Loucy (cell line): ENCODE results near the gene PMP22.

Source experiments
- H2AFZ ChIP-seq: fragments of 200-600 bp; sonication (generic); 2 replicates; pipeline ENCODE4 v1.6.0; 2016; ENCODE audit warnings: antibody characterized with exemption, mild to moderate bottlenecking, low read length, moderate library complexity
- H3F3A ChIP-seq: fragments of 200-600 bp; 2 replicates; pipeline ENCODE4 v1.6.0; 2016; ENCODE audit warnings: antibody characterized with exemption, low read depth, mild to moderate bottlenecking
- H3K27me3 ChIP-seq: fragments of 200-600 bp; sonication (generic); 2 replicates; pipeline ENCODE4 v1.6.1; 2014; ENCODE audit warnings: low read length, mild to moderate bottlenecking; ENCODE audit not compliant: insufficient read depth, poor library complexity, severe bottlenecking
- H3K36me3 ChIP-seq: fragments of 200-600 bp; sonication (generic); 2 replicates; pipeline ENCODE4 v1.6.1; 2016; ENCODE audit warnings: low read length; ENCODE audit not compliant: insufficient read depth
- H3K4me1 ChIP-seq: fragments of 200-600 bp; sonication (generic); 2 replicates; pipeline ENCODE4 v1.5.1; 2014; ENCODE audit warnings: low read length, mild to moderate bottlenecking; ENCODE audit not compliant: insufficient read depth, poor library complexity, severe bottlenecking
- H3K4me2 ChIP-seq: fragments of 200-600 bp; sonication (generic); 2 replicates; pipeline ENCODE4 v1.6.0; 2014; ENCODE audit warnings: antibody characterized with exemption, low read length, low read depth, mild to moderate bottlenecking; ENCODE audit not compliant: poor library complexity, severe bottlenecking
- H3K4me3 ChIP-seq: fragments of 200-600 bp; sonication (generic); 2 replicates; pipeline ENCODE4 v1.5.1; 2014; ENCODE audit warnings: low read length, mild to moderate bottlenecking, mixed read lengths; ENCODE audit not compliant: poor library complexity, severe bottlenecking
- H3K79me2 ChIP-seq: fragments of 200-600 bp; sonication (generic); 2 replicates; pipeline ENCODE4 v1.6.1; 2014; ENCODE audit warnings: low read length; ENCODE audit not compliant: insufficient read depth
- H3K9ac ChIP-seq: fragments of 200-600 bp; sonication (generic); 2 replicates; pipeline ENCODE4 v1.6.0; 2014; ENCODE audit warnings: mild to moderate bottlenecking, low read depth, low read length, moderate library complexity; ENCODE audit not compliant: poor library complexity, severe bottlenecking
- H3K9me2 ChIP-seq: fragments of 200-600 bp; sonication (generic); replicated peaks from 2 replicates; pipeline ENCODE4 v1.6.1; 2016; ENCODE audit warnings: low read depth, low read length, mixed read lengths
- H3K9me3 ChIP-seq: fragments of 200-600 bp; sonication (generic); 2 replicates; pipeline ENCODE4 v1.6.1; 2014; ENCODE audit warnings: mild to moderate bottlenecking, antibody characterized with exemption, low read length, low read depth; ENCODE audit not compliant: insufficient read depth
- H4K20me1 ChIP-seq: fragments of 200-600 bp; sonication (generic); 2 replicates; pipeline ENCODE4 v1.6.0; 2014; ENCODE audit warnings: antibody characterized with exemption, low read length, mild to moderate bottlenecking; ENCODE audit not compliant: insufficient read depth, poor library complexity, severe bottlenecking
- EZH2phosphoT487 ChIP-seq: fragments of 200-600 bp; IDR thresholded peaks from 2 replicates; pipeline ENCODE4 v1.6.1; 2018; ENCODE audit warnings: antibody characterized with exemption, mild to moderate bottlenecking, moderate library complexity, borderline replicate concordance
- TF ChIP-seq, protein P1 (sequence below): fragments of 200-600 bp; sonication (generic); conservative IDR thresholded peaks from 2 replicates; pipeline ENCODE4 v1.5.1; 2014; ENCODE audit warnings: mild to moderate bottlenecking, antibody characterized with exemption, low read length

PMP22 gene

DNA sequence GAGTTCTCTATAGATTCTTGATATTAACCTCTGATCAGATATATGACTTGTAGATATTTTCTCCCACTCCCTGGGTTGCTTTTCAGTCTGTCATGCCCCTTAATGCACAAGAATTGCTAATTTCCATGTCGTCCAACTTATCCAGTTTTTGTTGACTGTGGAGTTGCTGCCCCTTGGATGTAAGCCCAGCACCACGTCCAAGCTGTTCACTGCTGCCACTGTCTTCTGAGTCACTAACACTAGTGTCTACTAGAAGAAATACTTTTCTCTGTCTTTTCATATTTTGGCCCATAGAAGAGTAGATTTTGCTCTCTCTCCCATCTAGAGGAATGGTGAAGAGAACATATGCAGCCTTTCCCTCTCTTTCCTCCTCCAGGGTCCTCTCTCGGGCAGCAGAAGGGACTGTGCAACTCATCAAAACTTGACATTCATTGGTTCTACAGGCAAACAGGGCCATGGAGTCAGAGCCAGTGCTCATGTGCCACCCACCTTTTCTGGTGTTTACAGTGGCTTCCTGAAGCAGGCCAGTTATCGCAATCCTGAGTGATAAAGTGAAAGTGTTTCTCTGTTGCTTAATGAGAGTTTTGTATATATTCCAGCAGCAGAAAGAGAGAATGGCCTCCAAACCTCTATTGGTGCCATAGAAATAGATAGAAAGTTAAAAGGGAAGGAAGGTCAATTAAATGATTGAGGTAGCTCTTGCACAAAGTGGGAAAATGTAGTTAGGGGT lies 22.6 kb upstream of the PMP22 start:
- Histone ChIP-seq H3K9me2 (no peaks in the 10 kb centered on the region), H4K20me1 (no peaks in the 10 kb centered on the region), H3K36me3 (no peaks in the 10 kb centered on the region), H3K79me2 (no peaks in the 10 kb centered on the region), H3F3A (no peaks in the 10 kb centered on the region), H2AFZ (no peak overlapping the region), H3K9ac (no peak overlapping the region), H3K4me2 (no peak overlapping the region), H3K27me3 (no peaks in the 10 kb centered on the region), H3K4me3 (no peak overlapping the region), H3K9me3 (no peaks in the 10 kb centered on the region), H3K4me1 (no peaks in the 10 kb centered on the region)
- TF ChIP-seq EZH2phosphoT487: no peak
- TF ChIP-seq, protein P1, sequence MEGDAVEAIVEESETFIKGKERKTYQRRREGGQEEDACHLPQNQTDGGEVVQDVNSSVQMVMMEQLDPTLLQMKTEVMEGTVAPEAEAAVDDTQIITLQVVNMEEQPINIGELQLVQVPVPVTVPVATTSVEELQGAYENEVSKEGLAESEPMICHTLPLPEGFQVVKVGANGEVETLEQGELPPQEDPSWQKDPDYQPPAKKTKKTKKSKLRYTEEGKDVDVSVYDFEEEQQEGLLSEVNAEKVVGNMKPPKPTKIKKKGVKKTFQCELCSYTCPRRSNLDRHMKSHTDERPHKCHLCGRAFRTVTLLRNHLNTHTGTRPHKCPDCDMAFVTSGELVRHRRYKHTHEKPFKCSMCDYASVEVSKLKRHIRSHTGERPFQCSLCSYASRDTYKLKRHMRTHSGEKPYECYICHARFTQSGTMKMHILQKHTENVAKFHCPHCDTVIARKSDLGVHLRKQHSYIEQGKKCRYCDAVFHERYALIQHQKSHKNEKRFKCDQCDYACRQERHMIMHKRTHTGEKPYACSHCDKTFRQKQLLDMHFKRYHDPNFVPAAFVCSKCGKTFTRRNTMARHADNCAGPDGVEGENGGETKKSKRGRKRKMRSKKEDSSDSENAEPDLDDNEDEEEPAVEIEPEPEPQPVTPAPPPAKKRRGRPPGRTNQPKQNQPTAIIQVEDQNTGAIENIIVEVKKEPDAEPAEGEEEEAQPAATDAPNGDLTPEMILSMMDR: no peak

DNA sequence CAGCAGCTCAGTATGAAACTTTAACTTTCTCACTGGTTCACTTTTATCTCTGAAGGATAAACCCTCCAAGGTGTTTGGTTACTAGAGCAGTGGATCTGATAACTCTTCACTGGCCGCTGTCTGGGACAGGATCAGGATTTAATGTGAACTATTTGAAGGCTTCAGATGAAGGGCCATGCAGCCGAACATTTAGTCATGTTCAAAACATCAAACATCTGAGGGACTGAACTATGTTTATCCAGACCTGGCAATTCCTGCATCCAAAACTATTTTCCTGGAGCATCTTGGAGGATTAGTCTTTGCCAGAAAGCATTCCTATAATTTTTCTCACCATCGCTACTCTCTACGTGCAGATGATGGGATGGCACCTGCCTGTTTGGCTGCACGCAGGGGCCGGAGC lies 20.3 kb upstream of the PMP22 start:
- H4K20me1 ChIP-seq: no peaks in the 10 kb centered on the region
- no peak for TF ChIP-seq EZH2phosphoT487
- TF ChIP-seq, protein P1: no peak
- no peak overlapping the region for H3K9ac ChIP-seq
- no peaks in the 10 kb centered on the region for H3K9me3 ChIP-seq
- no peaks in the 10 kb centered on the region for H3F3A ChIP-seq
- no peaks in the 10 kb centered on the region for H3K36me3 ChIP-seq
- H3K4me1 ChIP-seq: no peaks in the 10 kb centered on the region
- no peaks in the 10 kb centered on the region for H3K79me2 ChIP-seq
- H3K27me3 ChIP-seq: no peaks in the 10 kb centered on the region
- no peak overlapping the region for H3K4me3 ChIP-seq
- H3K9me2 ChIP-seq: no peaks in the 10 kb centered on the region
- H2AFZ ChIP-seq: no peak overlapping the region
- no peak overlapping the region for H3K4me2 ChIP-seq

DNA sequence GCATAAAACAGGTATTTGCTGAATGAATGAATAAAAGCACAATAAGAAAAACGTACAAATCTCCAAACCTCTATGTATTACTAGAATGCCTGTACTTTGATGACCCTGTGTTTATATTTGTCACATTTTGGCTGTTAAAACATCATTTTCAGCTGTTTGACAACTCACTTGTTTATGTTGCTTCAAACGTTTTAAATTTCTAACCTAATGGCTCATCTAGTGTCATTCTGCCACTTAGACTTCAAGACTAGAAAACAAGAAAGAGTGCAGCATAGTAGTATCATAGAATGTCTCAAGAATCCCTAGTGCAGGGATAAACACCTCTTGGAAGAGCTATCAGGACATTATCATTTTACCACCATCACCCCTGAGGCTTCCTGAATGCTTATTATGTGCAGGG lies 19.4 kb upstream of the PMP22 start:
- Histone ChIP-seq H3K4me1 (no peaks in the 10 kb centered on the region), H3K9me2 (no peaks in the 10 kb centered on the region), H3K4me3 (no peak overlapping the region), H3K36me3 (no peaks in the 10 kb centered on the region), H3F3A (no peaks in the 10 kb centered on the region), H3K9me3 (no peaks in the 10 kb centered on the region), H3K79me2 (no peaks in the 10 kb centered on the region), H3K27me3 (no peaks in the 10 kb centered on the region), H3K9ac (no peak overlapping the region), H3K4me2 (no peak overlapping the region), H4K20me1 (no peaks in the 10 kb centered on the region), H2AFZ (no peak overlapping the region)
- TF ChIP-seq, protein P1: no peak
- no peak for TF ChIP-seq EZH2phosphoT487
